Measurements from ENCODE around the gene STRADB. TPM values are rescaled to one million over a fixed set of nuclear protein-coding genes. Genes with fewer than 3 reads are reported as not detected.

STRADB gene
- total RNA-seq, 4 donors from 2014 or later = 9.3 to 34.9 (median 13.0) TPM

DNA sequence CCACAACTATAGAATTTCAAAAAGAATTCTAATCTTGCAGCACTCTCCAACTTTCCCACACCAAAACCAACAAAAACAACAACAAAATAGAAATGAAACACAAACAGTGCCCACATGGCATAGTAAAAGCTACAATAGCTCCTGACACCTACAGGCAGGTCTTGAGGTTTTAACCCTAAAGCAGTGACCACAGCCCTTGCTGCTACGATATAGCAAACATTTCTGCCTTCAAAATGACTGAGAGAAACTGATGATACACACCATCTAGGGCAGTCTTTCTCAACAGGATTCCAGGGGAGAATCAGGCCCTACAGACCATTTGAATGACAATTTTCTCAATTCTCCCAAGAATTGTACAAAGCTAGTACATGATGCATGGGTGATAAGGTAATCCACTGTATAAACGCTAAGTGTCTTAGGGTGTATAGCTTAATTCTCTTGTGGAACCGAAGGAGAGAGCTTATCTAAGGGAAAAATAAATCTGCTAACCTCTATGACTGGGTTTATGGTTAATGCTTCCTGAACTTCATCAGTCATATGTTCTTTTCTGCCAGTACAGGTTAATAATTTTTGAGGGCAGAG lies 46.8 kb upstream of the STRADB start:
- no peaks in the 10 kb centered on the region for H3K9me3 ChIP-seq
- no peak overlapping the region for H3K4me3 ChIP-seq
- 68 to 100% methylated on average over 1 to 3 of the region's 3 CpGs for WGBS, 2 donors (ENCODE audit: low coverage in 1 of 2)
- no peaks in the 10 kb centered on the region for H3K27me3 ChIP-seq
- no peak for ATAC-seq
- TF ChIP-seq EP300 (IDR thresholded peaks at IDR 0.05) = no peak
- no peak for TF ChIP-seq POLR2AphosphoS5 (IDR thresholded peaks at IDR 0.05)
- no peak for TF ChIP-seq POLR2A (IDR thresholded peaks at IDR 0.05)
- TF ChIP-seq, protein P1, sequence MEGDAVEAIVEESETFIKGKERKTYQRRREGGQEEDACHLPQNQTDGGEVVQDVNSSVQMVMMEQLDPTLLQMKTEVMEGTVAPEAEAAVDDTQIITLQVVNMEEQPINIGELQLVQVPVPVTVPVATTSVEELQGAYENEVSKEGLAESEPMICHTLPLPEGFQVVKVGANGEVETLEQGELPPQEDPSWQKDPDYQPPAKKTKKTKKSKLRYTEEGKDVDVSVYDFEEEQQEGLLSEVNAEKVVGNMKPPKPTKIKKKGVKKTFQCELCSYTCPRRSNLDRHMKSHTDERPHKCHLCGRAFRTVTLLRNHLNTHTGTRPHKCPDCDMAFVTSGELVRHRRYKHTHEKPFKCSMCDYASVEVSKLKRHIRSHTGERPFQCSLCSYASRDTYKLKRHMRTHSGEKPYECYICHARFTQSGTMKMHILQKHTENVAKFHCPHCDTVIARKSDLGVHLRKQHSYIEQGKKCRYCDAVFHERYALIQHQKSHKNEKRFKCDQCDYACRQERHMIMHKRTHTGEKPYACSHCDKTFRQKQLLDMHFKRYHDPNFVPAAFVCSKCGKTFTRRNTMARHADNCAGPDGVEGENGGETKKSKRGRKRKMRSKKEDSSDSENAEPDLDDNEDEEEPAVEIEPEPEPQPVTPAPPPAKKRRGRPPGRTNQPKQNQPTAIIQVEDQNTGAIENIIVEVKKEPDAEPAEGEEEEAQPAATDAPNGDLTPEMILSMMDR (IDR thresholded peaks at IDR 0.05) = no peak
- H3K27ac ChIP-seq = peak overlapping the region in 3 of 4 donors; percentile 64 to 76 (median 67)
- H3K4me1 ChIP-seq = peaks cover 24 to 92% (median 31%) of the 10 kb centered on the region in 3 donors
- H3K36me3 ChIP-seq = no peaks in the 10 kb centered on the region

DNA sequence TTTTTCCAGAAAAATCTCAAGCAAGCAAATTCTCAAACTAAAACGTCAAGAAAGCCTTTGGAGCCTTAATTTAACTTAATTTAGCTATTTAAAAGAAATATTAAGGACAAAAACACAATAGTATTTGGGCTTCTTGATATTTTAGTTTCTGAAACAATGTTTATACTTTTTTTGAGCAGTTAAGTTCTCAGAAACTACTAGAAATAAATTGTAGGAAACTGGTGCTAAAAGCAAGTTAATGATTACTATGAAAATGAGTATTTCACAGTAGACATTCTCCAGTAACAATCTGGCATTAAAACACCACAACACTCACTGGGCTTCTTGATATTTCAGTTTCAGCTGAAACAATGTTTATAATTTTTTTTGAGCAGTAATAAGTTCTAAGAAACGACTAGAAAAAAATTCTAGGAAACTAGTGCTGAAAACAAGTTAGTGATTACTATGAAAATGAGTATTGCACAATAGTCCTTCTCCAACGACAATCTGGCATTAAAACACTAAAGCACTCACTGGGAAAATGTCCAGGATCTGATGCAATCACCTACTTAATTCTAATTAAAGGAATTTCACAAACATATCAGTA lies 45.4 kb upstream of the STRADB start:
- no peaks in the 10 kb centered on the region for H3K36me3 ChIP-seq
- H3K27ac ChIP-seq = peak overlapping the region; percentile 64 to 76 (median 66)
- H3K9me3 ChIP-seq = no peaks in the 10 kb centered on the region
- TF ChIP-seq POLR2A (IDR thresholded peaks at IDR 0.05) (no peak), POLR2AphosphoS5 (IDR thresholded peaks at IDR 0.05) (peak; percentile 94)
- TF ChIP-seq, protein P1 (IDR thresholded peaks at IDR 0.05) = no peak
- H3K4me1 ChIP-seq = peaks cover 24 to 93% (median 30%) of the 10 kb centered on the region in 3 donors
- peak; percentile 78 for ATAC-seq
- WGBS, 2 donors (ENCODE audit: low coverage in 1 of 2) = 9 to 22% methylated on average over 3 of the region's 3 CpGs
- no peaks in the 10 kb centered on the region for H3K27me3 ChIP-seq
- H3K4me3 ChIP-seq = no peak overlapping the region

GRCh38 chr2:201407265-201407664 lies 44.3 kb upstream of the STRADB start:
- TF ChIP-seq POLR2AphosphoS5 (IDR thresholded peaks at IDR 0.05) (no peak), POLR2A (IDR thresholded peaks at IDR 0.05) (no peak), EP300 (IDR thresholded peaks at IDR 0.05) (no peak)
- TF ChIP-seq, protein P1 (IDR thresholded peaks at IDR 0.05) = no peak
- Histone ChIP-seq H3K4me3 (no peak overlapping the region), H3K36me3 (no peaks in the 10 kb centered on the region), H3K9me3 (no peaks in the 10 kb centered on the region), H3K4me1 (peaks cover 25 to 94% (median 28%) of the 10 kb centered on the region in 3 donors), H3K27ac (peak overlapping the region; percentile 13 to 76 (median 58)), H3K27me3 (no peaks in the 10 kb centered on the region)
- ATAC-seq = no peak
- WGBS, 2 donors (ENCODE audit: low coverage in 1 of 2) = 87% methylated on average over 2 of the region's 2 CpGs; no CpG with 5 or more reads in 1 of the 2 donors

GRCh38 chr2:201408931-201409330 lies 42.6 kb upstream of the STRADB start:
- no peak overlapping the region for H3K4me3 ChIP-seq
- no peaks in the 10 kb centered on the region for H3K27me3 ChIP-seq
- TF ChIP-seq EP300 (IDR thresholded peaks at IDR 0.05) (no peak), POLR2A (IDR thresholded peaks at IDR 0.05) (no peak), POLR2AphosphoS5 (IDR thresholded peaks at IDR 0.05) (no peak)
- TF ChIP-seq, protein P1 (IDR thresholded peaks at IDR 0.05) = no peak
- H3K4me1 ChIP-seq = peaks cover 20 to 94% (median 38%) of the 10 kb centered on the region in 3 donors
- 65 to 78% methylated on average over 3 of the region's 3 CpGs for WGBS, 2 donors (ENCODE audit: low coverage in 1 of 2)
- ATAC-seq = no peak
- H3K27ac ChIP-seq = peak overlapping the region in 1 of 4 donors; percentile 67
- no peaks in the 10 kb centered on the region for H3K9me3 ChIP-seq
- no peaks in the 10 kb centered on the region for H3K36me3 ChIP-seq

DNA sequence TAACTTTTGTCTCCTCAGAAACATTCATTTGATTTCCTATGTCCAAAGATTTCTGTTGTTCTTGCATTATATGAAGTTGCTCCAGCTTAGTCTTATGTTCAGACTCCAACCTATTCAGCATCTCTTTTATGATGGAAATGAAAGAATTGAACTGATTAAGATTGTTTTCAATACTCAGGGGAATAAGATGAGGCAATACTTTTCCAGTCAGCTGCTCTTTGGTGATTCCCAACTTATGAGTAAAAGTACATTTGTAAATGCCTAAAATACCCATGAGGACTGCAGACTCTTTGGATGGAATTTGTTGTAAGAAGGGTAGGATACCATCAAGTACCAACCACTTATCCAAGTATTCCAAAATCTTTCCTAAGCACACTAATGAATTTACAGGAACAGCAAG lies 40.1 kb upstream of the STRADB start:
- H3K36me3 ChIP-seq = no peaks in the 10 kb centered on the region
- H3K9me3 ChIP-seq = no peaks in the 10 kb centered on the region
- no peaks in the 10 kb centered on the region for H3K27me3 ChIP-seq
- peaks cover 13 to 94% (median 28%) of the 10 kb centered on the region in 3 donors for H3K4me1 ChIP-seq
- peak; percentile 13 for TF ChIP-seq POLR2AphosphoS5 (IDR thresholded peaks at IDR 0.05)
- TF ChIP-seq POLR2A (IDR thresholded peaks at IDR 0.05) = no peak
- peak overlapping the region in 2 of 4 donors; percentile 36 to 43 for H3K27ac ChIP-seq
- H3K4me3 ChIP-seq = no peak overlapping the region
- peak; percentile 36 for ATAC-seq

All from gastroesophageal sphincter (tissue), 4 donors.